ENCODE data around the gene FST.

DNA sequence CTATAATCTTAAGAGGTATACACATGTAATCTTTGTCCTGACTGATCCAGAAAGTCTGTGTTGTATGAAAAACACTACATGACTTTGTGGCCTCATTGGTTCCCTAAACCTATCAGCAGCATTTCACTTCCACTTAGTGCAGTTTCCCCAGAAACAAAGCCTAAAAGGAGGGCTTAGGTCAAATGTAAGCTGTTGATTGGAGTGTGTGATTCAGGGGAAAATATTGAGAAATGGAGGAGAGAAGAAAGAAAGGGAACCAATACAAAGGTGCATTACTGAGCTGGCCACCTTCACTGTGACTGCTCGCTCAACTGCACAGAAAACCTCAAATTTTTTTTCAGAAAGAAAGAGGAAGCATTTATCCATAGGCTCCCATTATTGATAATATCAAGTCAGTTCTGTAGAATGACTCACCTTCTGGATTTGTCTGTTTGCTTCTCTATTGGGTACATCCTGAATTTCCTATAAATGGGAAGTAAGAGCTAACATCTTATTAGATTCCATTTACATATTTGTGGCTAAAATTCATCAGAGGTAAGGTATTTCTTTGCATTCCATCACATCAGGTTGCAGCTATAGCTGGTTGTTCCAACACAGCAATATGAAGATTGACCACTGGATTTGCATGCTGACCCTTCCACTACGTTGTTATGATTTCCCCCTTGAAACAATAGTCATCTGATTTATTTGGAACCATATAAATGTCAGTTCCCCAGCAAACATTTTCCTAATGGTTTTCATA lies 10.3 kb upstream of the FST start:
- TF ChIP-seq KLF1 (tag by site-specific recombination; IDR thresholded peaks at IDR 0.05), result no peak
- TF ChIP-seq, protein P1, sequence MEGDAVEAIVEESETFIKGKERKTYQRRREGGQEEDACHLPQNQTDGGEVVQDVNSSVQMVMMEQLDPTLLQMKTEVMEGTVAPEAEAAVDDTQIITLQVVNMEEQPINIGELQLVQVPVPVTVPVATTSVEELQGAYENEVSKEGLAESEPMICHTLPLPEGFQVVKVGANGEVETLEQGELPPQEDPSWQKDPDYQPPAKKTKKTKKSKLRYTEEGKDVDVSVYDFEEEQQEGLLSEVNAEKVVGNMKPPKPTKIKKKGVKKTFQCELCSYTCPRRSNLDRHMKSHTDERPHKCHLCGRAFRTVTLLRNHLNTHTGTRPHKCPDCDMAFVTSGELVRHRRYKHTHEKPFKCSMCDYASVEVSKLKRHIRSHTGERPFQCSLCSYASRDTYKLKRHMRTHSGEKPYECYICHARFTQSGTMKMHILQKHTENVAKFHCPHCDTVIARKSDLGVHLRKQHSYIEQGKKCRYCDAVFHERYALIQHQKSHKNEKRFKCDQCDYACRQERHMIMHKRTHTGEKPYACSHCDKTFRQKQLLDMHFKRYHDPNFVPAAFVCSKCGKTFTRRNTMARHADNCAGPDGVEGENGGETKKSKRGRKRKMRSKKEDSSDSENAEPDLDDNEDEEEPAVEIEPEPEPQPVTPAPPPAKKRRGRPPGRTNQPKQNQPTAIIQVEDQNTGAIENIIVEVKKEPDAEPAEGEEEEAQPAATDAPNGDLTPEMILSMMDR (tag by site-specific recombination; IDR thresholded peaks at IDR 0.05), result no peak
- TF ChIP-seq ZNF274 (IDR thresholded peaks at IDR 0.05; ENCODE audit: low read length), result no peak
- TF ChIP-seq ZNF274 (tag by site-specific recombination; IDR thresholded peaks at IDR 0.05; ENCODE audit: borderline replicate concordance), result no peak
- TF ChIP-seq, protein P2, sequence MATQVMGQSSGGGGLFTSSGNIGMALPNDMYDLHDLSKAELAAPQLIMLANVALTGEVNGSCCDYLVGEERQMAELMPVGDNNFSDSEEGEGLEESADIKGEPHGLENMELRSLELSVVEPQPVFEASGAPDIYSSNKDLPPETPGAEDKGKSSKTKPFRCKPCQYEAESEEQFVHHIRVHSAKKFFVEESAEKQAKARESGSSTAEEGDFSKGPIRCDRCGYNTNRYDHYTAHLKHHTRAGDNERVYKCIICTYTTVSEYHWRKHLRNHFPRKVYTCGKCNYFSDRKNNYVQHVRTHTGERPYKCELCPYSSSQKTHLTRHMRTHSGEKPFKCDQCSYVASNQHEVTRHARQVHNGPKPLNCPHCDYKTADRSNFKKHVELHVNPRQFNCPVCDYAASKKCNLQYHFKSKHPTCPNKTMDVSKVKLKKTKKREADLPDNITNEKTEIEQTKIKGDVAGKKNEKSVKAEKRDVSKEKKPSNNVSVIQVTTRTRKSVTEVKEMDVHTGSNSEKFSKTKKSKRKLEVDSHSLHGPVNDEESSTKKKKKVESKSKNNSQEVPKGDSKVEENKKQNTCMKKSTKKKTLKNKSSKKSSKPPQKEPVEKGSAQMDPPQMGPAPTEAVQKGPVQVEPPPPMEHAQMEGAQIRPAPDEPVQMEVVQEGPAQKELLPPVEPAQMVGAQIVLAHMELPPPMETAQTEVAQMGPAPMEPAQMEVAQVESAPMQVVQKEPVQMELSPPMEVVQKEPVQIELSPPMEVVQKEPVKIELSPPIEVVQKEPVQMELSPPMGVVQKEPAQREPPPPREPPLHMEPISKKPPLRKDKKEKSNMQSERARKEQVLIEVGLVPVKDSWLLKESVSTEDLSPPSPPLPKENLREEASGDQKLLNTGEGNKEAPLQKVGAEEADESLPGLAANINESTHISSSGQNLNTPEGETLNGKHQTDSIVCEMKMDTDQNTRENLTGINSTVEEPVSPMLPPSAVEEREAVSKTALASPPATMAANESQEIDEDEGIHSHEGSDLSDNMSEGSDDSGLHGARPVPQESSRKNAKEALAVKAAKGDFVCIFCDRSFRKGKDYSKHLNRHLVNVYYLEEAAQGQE (tag by site-specific recombination; IDR thresholded peaks at IDR 0.05), result no peak
- TF ChIP-seq ZNF140 (tag by site-specific recombination; IDR thresholded peaks at IDR 0.05), result no peak
- no peak for TF ChIP-seq ZBTB7A (tag by site-specific recombination; IDR thresholded peaks at IDR 0.05; ENCODE audit: low read depth)
- TF ChIP-seq ZNF18 (tag by site-specific recombination; IDR thresholded peaks at IDR 0.05), result no peak
- no peak for TF ChIP-seq ZNF513 (tag by site-specific recombination; IDR thresholded peaks at IDR 0.05)
- TF ChIP-seq ZNF660 (tag by site-specific recombination; IDR thresholded peaks at IDR 0.05), result no peak
